HuH-7 (cell line): ENCODE results near the gene NDP.
"Not testable (repeated sequence)": the region's sequence is repeated elsewhere in the genome, so short reads cannot be mapped to it uniquely, and the experiment has no call there.

Experiments
- DNase-seq: peaks from one replicate; pipeline ENCODE4 v3.0.0; 2011; ENCODE audit warnings: low spot score

Gene NDP

GRCh38 chrX:43970528-43970927 lies 2.7 kb downstream of the NDP start:
- no peak for DNase-seq

DNA sequence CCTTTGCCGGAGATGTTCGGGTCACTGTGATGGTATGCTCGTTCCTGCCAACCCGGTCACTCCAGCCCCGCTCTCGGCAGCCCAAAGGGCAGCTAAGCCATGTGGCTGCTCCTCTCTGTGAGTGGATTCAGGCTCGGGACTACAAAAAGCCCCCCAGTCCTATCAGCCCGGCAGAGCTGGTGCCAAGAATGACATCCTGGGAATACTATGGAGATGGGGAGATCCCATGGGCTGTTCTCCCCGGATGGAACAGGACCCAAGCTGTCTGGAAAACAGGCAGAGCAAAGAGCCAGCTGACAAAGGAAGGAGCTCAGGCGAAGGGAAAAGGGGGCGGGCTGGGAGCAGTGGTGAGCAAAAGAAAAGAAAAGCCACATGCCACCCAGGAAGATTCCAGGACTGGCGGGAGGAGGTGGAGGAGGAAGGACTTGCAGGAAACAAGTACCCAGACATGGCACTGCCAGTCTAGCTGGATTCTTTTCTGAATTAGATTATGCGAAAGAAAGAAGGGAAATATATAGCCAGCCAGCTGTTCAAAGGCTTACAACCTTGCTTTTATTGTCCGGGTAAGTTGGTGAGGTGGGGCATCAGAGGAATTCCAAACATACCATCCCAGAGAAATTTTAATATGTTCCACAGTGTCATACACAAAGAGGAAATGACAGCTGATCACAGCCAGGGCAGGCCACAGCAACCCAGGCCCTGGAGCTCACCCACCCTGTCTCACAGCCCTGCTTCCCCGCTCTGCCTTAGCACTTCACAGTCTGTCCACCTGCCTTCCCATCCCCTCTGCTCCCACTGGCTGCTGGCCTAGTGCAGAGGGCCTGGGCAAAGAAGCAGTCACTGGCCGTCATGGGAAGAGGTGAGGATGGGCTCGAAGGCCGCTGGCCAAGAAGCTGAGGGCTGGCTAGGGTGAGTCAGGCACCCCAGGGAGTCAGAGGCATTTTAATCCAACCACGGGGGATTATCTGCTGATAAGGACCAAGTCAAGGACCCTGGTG lies 3.4 kb downstream of the NDP start:
- no peak for DNase-seq

GRCh38 chrX:43968359-43968781 lies 4.8 kb downstream of the NDP start:
- DNase-seq: no peak

DNA sequence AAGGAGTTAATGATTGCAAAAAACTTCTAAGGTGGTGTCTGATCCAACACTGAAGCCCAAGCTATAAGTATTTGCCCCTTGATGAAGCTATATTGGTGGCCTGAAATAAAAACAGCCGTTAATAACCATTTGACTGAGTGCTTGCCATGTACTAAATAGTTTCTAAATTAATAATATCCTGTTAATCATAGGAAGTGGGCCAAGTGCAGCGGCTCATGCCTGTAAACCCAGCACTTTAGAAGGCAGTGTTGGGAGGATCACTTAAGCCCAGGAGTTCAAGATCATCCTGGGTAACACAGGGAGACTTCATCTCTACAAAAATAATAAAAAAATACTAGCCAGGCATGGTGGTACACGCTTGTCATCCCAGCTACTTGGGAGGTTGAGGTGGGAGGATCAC lies 8.3 kb downstream of the NDP start:
- no peak for DNase-seq

DNA sequence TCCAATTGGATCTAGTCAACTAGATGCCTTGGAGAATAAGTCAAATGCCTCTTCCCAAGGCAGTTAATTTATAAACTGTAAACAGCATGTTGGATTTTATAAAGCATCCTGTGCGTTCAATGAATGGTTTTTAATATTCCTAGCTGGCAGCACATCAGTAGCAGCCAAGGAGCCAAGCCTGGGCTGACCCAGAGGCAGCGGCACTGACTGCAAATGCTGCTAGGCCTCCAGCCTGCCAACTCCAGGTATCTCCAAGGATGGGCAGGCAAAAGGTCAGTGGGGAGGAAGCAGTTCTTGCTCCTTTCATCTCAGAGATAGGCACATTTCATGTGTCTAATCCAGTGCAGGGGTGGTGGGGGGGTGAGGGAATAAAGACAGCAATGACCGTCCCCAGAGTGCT lies 9.5 kb downstream of the NDP start:
- no peak for DNase-seq

- DNase-seq: no peak
Observed at GRCh38 chrX:43962636-43963035, 10.6 kb downstream of the NDP start.

DNA sequence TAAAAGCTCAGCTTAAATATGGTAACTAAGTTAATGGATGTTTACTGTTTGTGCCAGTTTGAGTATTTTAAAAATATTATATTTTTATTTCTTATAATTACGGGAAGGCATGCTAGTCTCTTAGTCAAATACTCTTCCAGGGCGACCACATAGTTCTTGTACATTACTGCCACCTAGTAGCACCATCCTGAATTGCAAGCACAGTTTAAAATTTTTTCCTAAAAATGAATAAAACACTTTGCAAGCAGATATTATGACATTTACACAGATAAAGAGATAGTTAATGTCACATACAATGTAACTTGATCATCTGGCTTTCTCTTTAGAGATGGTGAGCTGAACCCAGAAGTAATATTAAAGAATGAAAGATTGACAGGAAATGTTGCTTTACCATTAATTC lies 11.5 kb downstream of the NDP start:
- no peak for DNase-seq

DNA sequence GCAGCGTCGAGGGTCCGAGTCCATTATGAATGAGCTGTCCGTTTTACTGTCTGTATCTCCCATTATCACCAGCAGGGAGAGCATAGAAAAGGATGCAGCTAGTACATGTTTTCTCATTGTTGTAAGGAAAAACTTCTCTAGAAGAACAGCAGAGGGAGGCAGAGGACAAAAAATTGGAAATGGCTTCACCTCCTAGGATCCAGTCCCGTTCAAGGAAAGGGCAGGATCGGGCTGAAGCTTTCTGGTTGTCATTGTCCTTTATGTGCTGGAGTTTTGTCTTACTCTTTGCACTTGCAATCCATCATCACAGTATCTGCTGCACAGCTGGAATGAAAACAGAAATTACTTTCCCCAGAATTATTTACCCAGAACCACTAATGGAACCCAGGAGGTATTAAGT lies 14.7 kb downstream of the NDP start:
- peak; percentile 36 for DNase-seq

- DNase-seq: no peak
Observed at GRCh38 chrX:43956034-43956433, 17.2 kb downstream of the NDP start.

GRCh38 chrX:43953218-43953617 lies 20.0 kb downstream of the NDP start:
- no peak for DNase-seq

- DNase-seq: peak; percentile 41
Observed at GRCh38 chrX:43949669-43950068, 23.5 kb downstream of the NDP start.

DNA sequence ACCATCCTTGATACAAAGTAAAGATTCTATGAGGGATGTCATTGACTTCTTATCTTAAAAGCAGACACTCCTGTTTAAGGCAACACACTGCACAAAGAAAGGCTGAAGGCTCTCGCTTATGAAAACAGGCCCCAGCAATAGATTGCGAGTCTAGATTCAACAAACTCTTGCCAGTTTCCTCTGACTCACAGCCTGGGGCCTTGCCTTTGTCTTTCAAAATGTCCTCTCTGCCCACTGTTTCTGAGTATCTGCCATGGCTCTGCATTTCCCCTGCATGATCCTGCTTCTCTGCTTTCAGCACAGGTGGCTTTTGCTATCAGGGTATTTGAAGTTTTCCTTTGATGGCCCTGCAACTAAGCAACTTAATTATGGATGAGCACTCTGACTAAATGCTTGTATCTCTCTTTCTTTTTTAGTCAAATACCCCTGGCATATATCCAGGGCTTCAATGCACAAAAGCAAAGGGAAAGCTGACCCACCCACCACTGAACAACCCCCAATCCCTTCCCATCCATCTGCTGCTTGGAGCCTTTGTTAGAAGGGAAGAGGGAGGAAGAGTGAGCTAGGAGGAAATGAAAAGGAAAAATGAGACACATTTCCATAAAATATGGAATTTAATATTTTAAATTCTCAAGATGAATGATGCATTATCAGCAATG lies 32.2 kb downstream of the NDP start:
- DNase-seq: no peak

- DNase-seq: no peak
Observed at GRCh38 chrX:43939187-43939926, 33.8 kb downstream of the NDP start.

GRCh38 chrX:43922032-43922431 lies 51.2 kb downstream of the NDP start:
- DNase-seq: not testable (repeated sequence)

- not testable (repeated sequence) for DNase-seq
Observed at GRCh38 chrX:43910772-43911171, 62.4 kb downstream of the NDP start.

- DNase-seq: no peak
Observed at GRCh38 chrX:43910012-43910411, 63.2 kb downstream of the NDP start.

DNA sequence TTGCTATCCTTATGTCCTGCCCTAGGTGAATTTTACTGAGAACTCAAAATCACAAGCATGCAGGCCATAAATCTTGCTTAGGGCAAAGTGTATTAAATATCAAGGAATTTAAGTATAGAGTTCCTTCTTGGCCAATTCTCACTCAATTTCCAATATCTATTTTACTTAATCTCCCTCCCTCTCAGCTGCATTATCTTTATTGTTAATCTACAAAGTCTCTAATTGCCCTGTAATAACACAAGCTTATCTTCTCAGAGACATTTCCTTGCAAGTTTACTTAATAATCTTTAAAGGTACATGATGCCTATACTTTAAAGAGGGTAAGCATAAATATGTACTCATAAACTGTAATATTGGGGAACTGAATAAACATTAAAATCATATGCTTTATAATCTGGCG lies 64.0 kb downstream of the NDP start:
- no peak for DNase-seq

DNA sequence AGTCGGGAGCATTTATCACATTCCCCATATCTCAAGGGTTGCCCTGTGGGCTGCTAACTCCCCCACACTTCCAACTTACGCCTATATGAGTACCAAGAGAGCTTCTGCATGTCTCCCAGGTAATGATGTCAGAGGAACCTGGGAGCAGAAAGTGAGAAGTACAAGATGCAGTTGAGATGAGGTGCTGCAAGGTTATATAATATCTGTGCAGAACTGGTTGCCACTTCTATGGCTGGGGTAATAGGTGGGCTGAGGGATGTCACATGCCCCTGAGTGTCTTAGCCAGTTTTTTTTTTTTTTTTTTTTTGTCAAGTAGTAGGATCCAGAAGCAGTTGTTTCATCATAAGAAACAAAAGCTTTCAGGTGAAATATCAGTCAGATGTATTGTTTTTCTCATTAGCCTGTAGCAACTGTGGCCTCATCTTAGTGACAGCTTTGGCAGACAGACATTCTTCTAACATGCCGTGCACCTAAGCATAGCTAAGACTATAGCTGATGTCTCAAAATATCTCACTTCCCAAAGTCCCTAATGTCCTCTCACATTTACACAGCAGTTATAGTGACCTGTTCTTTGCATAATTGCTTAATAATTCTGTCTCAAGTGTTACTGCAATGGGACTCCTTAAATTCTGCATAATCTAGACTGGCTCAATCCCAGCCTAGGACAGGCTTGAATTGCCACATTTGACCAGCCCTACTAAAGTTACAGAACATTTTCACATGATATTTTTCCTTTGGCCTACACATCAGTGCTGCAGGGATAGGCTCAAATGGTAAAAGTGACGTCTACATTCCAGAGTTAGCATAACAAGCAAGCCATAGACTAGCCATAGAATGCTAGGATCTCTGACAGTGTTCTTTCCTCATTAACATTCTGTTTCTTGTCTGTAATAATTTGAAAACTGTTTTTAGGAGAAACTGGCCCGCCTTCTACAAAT lies 73.0 kb downstream of the NDP start:
- DNase-seq: no peak
